ENCODE results near the gene IL22.

IL22 gene

GRCh38 chr12:68281322-68282077 lies 28.1 kb upstream of the IL22 start:
- Histone ChIP-seq H3K9me3 (ENCODE audit: severe bottlenecking) (no peaks in the 10 kb centered on the region), H3K4me1 (ENCODE audit: insufficient read depth, poor library complexity, severe bottlenecking) (peaks cover 8% of the 10 kb centered on the region), H3K27ac (ENCODE audit: poor library complexity, severe bottlenecking) (no peak overlapping the region), H3K36me3 (ENCODE audit: low read depth) (no peaks in the 10 kb centered on the region), H3K4me3 (ENCODE audit: severe bottlenecking) (no peak overlapping the region), H3K27me3 (ENCODE audit: insufficient read depth, poor library complexity, severe bottlenecking) (no peaks in the 10 kb centered on the region)
- no peak for DNase-seq (ENCODE audit: low spot score)
- ATAC-seq (ENCODE audit: low read depth) = no peak
- TF ChIP-seq, protein P1, sequence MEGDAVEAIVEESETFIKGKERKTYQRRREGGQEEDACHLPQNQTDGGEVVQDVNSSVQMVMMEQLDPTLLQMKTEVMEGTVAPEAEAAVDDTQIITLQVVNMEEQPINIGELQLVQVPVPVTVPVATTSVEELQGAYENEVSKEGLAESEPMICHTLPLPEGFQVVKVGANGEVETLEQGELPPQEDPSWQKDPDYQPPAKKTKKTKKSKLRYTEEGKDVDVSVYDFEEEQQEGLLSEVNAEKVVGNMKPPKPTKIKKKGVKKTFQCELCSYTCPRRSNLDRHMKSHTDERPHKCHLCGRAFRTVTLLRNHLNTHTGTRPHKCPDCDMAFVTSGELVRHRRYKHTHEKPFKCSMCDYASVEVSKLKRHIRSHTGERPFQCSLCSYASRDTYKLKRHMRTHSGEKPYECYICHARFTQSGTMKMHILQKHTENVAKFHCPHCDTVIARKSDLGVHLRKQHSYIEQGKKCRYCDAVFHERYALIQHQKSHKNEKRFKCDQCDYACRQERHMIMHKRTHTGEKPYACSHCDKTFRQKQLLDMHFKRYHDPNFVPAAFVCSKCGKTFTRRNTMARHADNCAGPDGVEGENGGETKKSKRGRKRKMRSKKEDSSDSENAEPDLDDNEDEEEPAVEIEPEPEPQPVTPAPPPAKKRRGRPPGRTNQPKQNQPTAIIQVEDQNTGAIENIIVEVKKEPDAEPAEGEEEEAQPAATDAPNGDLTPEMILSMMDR (IDR thresholded peaks at IDR 0.05; ENCODE audit: poor library complexity, severe bottlenecking) = no peak

GRCh38 chr12:68280240-68280639 lies 26.8 kb upstream of the IL22 start:
- no peaks in the 10 kb centered on the region for H3K27me3 ChIP-seq (ENCODE audit: insufficient read depth, poor library complexity, severe bottlenecking)

GRCh38 chr12:68279227-68280054 lies 26.0 kb upstream of the IL22 start:
- TF ChIP-seq, protein P1 (IDR thresholded peaks at IDR 0.05; ENCODE audit: poor library complexity, severe bottlenecking) = no peak
- Histone ChIP-seq H3K4me3 (ENCODE audit: severe bottlenecking) (no peak overlapping the region), H3K36me3 (ENCODE audit: low read depth) (no peaks in the 10 kb centered on the region), H3K27me3 (ENCODE audit: insufficient read depth, poor library complexity, severe bottlenecking) (no peaks in the 10 kb centered on the region), H3K27ac (ENCODE audit: poor library complexity, severe bottlenecking) (no peak overlapping the region), H3K9me3 (ENCODE audit: severe bottlenecking) (no peaks in the 10 kb centered on the region), H3K4me1 (ENCODE audit: insufficient read depth, poor library complexity, severe bottlenecking) (peaks cover 8% of the 10 kb centered on the region)
- no peak for DNase-seq (ENCODE audit: low spot score)
- no peak for ATAC-seq (ENCODE audit: low read depth)

More at GRCh38 chr12:68280240-68280639, 26.8 kb upstream of the IL22 start:
- no peak overlapping the region for H3K4me3 ChIP-seq (ENCODE audit: severe bottlenecking)
- H3K27ac ChIP-seq (ENCODE audit: poor library complexity, severe bottlenecking) = no peak overlapping the region
- DNase-seq (ENCODE audit: low spot score) (no peak), ATAC-seq (ENCODE audit: low read depth) (no peak)
- H3K4me1 ChIP-seq (ENCODE audit: insufficient read depth, poor library complexity, severe bottlenecking) = peaks cover 8% of the 10 kb centered on the region
- H3K9me3 ChIP-seq (ENCODE audit: severe bottlenecking) = no peaks in the 10 kb centered on the region
- no peaks in the 10 kb centered on the region for H3K36me3 ChIP-seq (ENCODE audit: low read depth)
- TF ChIP-seq, protein P1 (IDR thresholded peaks at IDR 0.05; ENCODE audit: poor library complexity, severe bottlenecking) = no peak

DNA sequence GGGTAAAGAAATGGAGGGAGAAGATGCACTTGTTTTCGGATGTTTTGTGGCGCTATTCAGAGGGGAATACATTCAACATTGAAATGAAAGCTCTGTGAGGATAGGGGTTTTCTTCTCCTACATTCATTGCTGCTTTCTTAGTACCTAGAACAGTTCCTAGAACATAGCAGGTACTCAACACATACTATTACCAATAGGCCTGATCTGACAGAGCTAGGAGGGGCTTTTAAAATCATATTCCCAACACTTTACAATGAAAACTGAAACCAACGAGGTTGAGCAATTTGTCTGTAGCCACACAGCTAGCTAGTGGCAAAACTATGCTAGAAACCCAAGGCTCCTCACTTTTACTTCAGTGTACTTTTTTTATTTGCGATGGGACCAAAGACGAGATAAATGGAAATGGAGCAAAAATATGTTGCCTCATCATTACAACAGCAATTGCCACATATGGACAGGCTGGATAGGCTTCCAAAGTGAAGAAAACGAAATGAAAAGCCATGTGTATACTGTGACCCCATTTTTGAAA lies 23.1 kb upstream of the IL22 start:
- DNase-seq (ENCODE audit: low spot score) (no peak), ATAC-seq (ENCODE audit: low read depth) (no peak)
- Histone ChIP-seq H3K36me3 (ENCODE audit: low read depth) (no peaks in the 10 kb centered on the region), H3K4me1 (ENCODE audit: insufficient read depth, poor library complexity, severe bottlenecking) (peaks cover 8% of the 10 kb centered on the region), H3K4me3 (ENCODE audit: severe bottlenecking) (no peak overlapping the region), H3K27me3 (ENCODE audit: insufficient read depth, poor library complexity, severe bottlenecking) (no peaks in the 10 kb centered on the region), H3K9me3 (ENCODE audit: severe bottlenecking) (no peaks in the 10 kb centered on the region), H3K27ac (ENCODE audit: poor library complexity, severe bottlenecking) (no peak overlapping the region)
- TF ChIP-seq, protein P1 (IDR thresholded peaks at IDR 0.05; ENCODE audit: poor library complexity, severe bottlenecking) = no peak

All from RWPE2 (cell line).